ENCODE measurements around the gene CCDC185. TPM values are rescaled to one million over a fixed set of nuclear protein-coding genes. Genes with fewer than 3 reads are reported as not detected.

Gene CCDC185
- polyA plus RNA-seq, 3 donors, result not detected

- Histone ChIP-seq H3K4me1 (ENCODE audit: control insufficient read depth in 1 of 2, insufficient read depth in 2 of 2, low read length in 2 of 2) (no peaks in the 10 kb centered on the region), H2AFZ (ENCODE audit: insufficient read depth, low read depth, low read length, poor library complexity, severe bottlenecking) (no peak overlapping the region), H3K27me3 (ENCODE audit: control insufficient read depth in 2 of 2, insufficient read depth in 2 of 2, low read length in 2 of 2) (peaks cover 0 to under 1% of the 10 kb centered on the region in 2 donors), H3K79me2 (ENCODE audit: insufficient read depth, low read length) (no peaks in the 10 kb centered on the region), H3K9me3 (replicated peaks in 1 of 2; ENCODE audit: control insufficient read depth in 1 of 2, insufficient read depth in 1 of 2, low read length in 2 of 2) (no peaks in the 10 kb centered on the region), H3K4me2 (replicated peaks; ENCODE audit: extremely low read depth, low read length, poor library complexity, severe bottlenecking) (no peak overlapping the region), H3K4me3 (replicated peaks in 1 of 3; ENCODE audit: low read depth in 2 of 3, low read length in 3 of 3) (no peak overlapping the region), H3K9ac (ENCODE audit: insufficient read depth, low read length, poor library complexity, severe bottlenecking) (no peak overlapping the region), H3K36me3 (replicated peaks in 1 of 2; ENCODE audit: control insufficient read depth in 1 of 2, insufficient read depth in 2 of 2, low read length in 2 of 2) (no peaks in the 10 kb centered on the region), H4K20me1 (ENCODE audit: insufficient read depth, low read length) (no peaks in the 10 kb centered on the region), H3K27ac (ENCODE audit: low read depth in 1 of 2, low read length in 2 of 2) (no peak overlapping the region)
- Mint-ChIP-seq H3K27ac (no peak overlapping the region), H3K4me1 (no peaks in the 10 kb centered on the region), H3K36me3 (no peaks in the 10 kb centered on the region), H3K4me3 (no peak overlapping the region), H3K27me3 (ENCODE audit: low read depth in 3 of 3) (peaks cover 9 to 23% (median 19%) of the 10 kb centered on the region in 3 donors), H3K9me3 (peaks cover 0 to 3% (median under 1%) of the 10 kb centered on the region in 7 donors)
- 100% methylated on average over 1 of the region's 2 CpGs for WGBS (ENCODE audit: insufficient coverage)
- no peak for DNase-seq
- TF ChIP-seq, protein P1, sequence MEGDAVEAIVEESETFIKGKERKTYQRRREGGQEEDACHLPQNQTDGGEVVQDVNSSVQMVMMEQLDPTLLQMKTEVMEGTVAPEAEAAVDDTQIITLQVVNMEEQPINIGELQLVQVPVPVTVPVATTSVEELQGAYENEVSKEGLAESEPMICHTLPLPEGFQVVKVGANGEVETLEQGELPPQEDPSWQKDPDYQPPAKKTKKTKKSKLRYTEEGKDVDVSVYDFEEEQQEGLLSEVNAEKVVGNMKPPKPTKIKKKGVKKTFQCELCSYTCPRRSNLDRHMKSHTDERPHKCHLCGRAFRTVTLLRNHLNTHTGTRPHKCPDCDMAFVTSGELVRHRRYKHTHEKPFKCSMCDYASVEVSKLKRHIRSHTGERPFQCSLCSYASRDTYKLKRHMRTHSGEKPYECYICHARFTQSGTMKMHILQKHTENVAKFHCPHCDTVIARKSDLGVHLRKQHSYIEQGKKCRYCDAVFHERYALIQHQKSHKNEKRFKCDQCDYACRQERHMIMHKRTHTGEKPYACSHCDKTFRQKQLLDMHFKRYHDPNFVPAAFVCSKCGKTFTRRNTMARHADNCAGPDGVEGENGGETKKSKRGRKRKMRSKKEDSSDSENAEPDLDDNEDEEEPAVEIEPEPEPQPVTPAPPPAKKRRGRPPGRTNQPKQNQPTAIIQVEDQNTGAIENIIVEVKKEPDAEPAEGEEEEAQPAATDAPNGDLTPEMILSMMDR (IDR thresholded peaks at IDR 0.05), result no peak
- intact Hi-C loops (cut with micrococcal nuclease), result no loop called here
These were observed 7.2 kb upstream of the CCDC185 start for GRCh38 chr1:223386013-223386412.

GRCh38 chr1:223390618-223391017, 2.6 kb upstream of the CCDC185 start:
- H3K9ac ChIP-seq (ENCODE audit: insufficient read depth, low read length, poor library complexity, severe bottlenecking), result no peak overlapping the region
- intact Hi-C loops (cut with micrococcal nuclease), result no loop called here
- no peak overlapping the region for H3K27ac Mint-ChIP-seq
- peaks cover 18 to 40% of the 10 kb centered on the region in 2 donors for H3K27me3 ChIP-seq (ENCODE audit: control insufficient read depth in 2 of 2, insufficient read depth in 2 of 2, low read length in 2 of 2)
- no peak overlapping the region for H3K4me3 Mint-ChIP-seq
- no peaks in the 10 kb centered on the region for H3K36me3 ChIP-seq (replicated peaks in 1 of 2; ENCODE audit: control insufficient read depth in 1 of 2, insufficient read depth in 2 of 2, low read length in 2 of 2)
- no peak for DNase-seq
- H2AFZ ChIP-seq (ENCODE audit: insufficient read depth, low read depth, low read length, poor library complexity, severe bottlenecking), result no peak overlapping the region
- no peak overlapping the region for H3K4me3 ChIP-seq (replicated peaks in 1 of 3; ENCODE audit: low read depth in 2 of 3, low read length in 3 of 3)
- no peaks in the 10 kb centered on the region for H3K36me3 Mint-ChIP-seq
- H3K4me1 ChIP-seq (ENCODE audit: control insufficient read depth in 1 of 2, insufficient read depth in 2 of 2, low read length in 2 of 2), result no peaks in the 10 kb centered on the region
- TF ChIP-seq, protein P1 (IDR thresholded peaks at IDR 0.05), result no peak
- no peaks in the 10 kb centered on the region for H3K4me1 Mint-ChIP-seq
- H3K4me2 ChIP-seq (replicated peaks; ENCODE audit: extremely low read depth, low read length, poor library complexity, severe bottlenecking), result no peak overlapping the region
- peaks cover 0 to 13% of the 10 kb centered on the region in 2 donors for H3K9me3 ChIP-seq (replicated peaks in 1 of 2; ENCODE audit: control insufficient read depth in 1 of 2, insufficient read depth in 1 of 2, low read length in 2 of 2)
- H3K27me3 Mint-ChIP-seq (ENCODE audit: low read depth in 3 of 3), result peaks cover 39 to 59% (median 54%) of the 10 kb centered on the region in 3 donors
- H3K27ac ChIP-seq (ENCODE audit: low read depth in 1 of 2, low read length in 2 of 2), result no peak overlapping the region
- H3K79me2 ChIP-seq (ENCODE audit: insufficient read depth, low read length), result no peaks in the 10 kb centered on the region
- H4K20me1 ChIP-seq (ENCODE audit: insufficient read depth, low read length), result no peaks in the 10 kb centered on the region
- H3K9me3 Mint-ChIP-seq, result peaks cover 2 to 24% (median 11%) of the 10 kb centered on the region in 7 donors

Measured in CD14-positive monocyte (primary cell).